Adrenal gland (tissue), 5 donors: ENCODE data around the gene SLC22A15.

Experiments used
- POLR2A ChIP-seq, 2 donors: fragments of 450-650 bp; IDR thresholded peaks; one replicate each; pipeline ENCODE4 v1.6.1; 2017; ENCODE audit warnings: antibody characterized with exemption in 2 of 2, mild to moderate bottlenecking in 2 of 2, moderate library complexity in 1 of 2
- TF ChIP-seq, protein P1 (sequence below), 6 experiments: fragments of 450-650 bp in 4 of 6; fragments of 200-600 bp in 2 of 6; sonication (generic) in 1 of 6; IDR thresholded peaks; 1 replicate in 5 of 6; 2 replicates in 1 of 6; pipeline versions ENCODE4 v1.5.1 to v1.8.0; 2016 to 2021; ENCODE audit warnings: antibody characterized with exemption in 6 of 6, mild to moderate bottlenecking in 2 of 6, moderate library complexity in 1 of 6
- donor health status: DM: no; HTN: no; CAD: no.

DNA sequence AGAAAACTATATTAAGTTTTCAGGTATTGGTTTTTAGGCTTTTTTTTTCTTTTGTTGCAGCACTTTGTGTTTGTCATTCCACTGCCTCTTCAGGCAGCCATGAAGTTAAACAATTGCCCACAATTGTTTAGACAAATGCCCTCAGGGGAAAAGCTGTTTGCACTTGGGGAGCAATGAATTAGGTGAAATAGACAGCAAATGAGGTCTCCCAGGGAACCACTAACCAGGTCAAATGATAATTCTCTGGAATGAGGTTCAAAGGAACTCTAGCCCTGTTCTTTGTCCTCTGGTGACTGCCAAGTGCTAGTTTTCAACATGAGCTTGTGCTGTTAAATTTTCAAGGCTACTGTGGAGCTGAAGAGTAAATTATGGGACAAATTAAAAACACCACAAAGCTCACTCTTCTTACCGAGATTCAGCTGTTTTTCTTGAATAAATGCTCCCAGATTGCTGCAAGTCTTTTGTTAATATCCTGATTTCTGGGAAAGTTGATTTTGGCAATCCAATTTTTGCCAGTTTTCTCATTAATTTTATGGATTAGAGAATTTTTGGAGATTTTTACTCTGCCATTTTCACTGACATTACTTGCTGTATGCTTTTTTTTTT, 119.8 kb downstream of the SLC22A15 start:
- TF ChIP-seq, protein P1, sequence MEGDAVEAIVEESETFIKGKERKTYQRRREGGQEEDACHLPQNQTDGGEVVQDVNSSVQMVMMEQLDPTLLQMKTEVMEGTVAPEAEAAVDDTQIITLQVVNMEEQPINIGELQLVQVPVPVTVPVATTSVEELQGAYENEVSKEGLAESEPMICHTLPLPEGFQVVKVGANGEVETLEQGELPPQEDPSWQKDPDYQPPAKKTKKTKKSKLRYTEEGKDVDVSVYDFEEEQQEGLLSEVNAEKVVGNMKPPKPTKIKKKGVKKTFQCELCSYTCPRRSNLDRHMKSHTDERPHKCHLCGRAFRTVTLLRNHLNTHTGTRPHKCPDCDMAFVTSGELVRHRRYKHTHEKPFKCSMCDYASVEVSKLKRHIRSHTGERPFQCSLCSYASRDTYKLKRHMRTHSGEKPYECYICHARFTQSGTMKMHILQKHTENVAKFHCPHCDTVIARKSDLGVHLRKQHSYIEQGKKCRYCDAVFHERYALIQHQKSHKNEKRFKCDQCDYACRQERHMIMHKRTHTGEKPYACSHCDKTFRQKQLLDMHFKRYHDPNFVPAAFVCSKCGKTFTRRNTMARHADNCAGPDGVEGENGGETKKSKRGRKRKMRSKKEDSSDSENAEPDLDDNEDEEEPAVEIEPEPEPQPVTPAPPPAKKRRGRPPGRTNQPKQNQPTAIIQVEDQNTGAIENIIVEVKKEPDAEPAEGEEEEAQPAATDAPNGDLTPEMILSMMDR (IDR thresholded peaks at IDR 0.05) = no peak
- TF ChIP-seq POLR2A (IDR thresholded peaks at IDR 0.05) = no peak
